PC-3 (cell line): ENCODE results near the gene ANKRD34B. TPM values are rescaled to one million over a fixed set of nuclear protein-coding genes. Genes with fewer than 3 reads are reported as not detected.

Experiments
- ATAC-seq: fragments of 200-7000 bp; cut with Tn5 transposase; 2 replicates; pipeline ENCODE4 v1.9.1; 2020; ENCODE audit warnings: mild to moderate bottlenecking, moderate library complexity
- Bru-seq: library from RNA; stranded (reverse); fragments of 400-500 nt; gene quantifications from one replicate; lab custom pipeline; 2021; lab: Mats Ljungman, UMichigan
- BruChase-seq, 2 experiments: library from RNA; stranded (reverse); fragments of 400-500 nt; gene quantifications; one replicate each; lab custom pipeline; 2021; lab: Mats Ljungman, UMichigan
- BruUV-seq: library from RNA; stranded (reverse); fragments of 400-500 nt; replicated peaks from 2 replicates; lab custom pipeline; 2021; lab: Mats Ljungman, UMichigan
- CTCF ChIA-PET: fragments of 300-600 bp; sonication (Branson Sonifier 250); formaldehyde crosslinking; loops from one replicate; lab custom pipeline; 2022; ENCODE audit warnings: antibody characterized with exemption; lab: Charles Lee
- POLR2A ChIA-PET: fragments of 300-600 bp; sonication (Branson Sonifier 250); formaldehyde crosslinking; loops from one replicate; lab custom pipeline; 2022; ENCODE audit warnings: antibody characterized with exemption; ENCODE audit not compliant: unreplicated experiment; lab: Charles Lee
- DNase-seq: peaks from one replicate; pipeline ENCODE4 v3.0.0-alpha.2; 2015
- H2AFZ ChIP-seq: fragments of 300-600 bp; sonication (generic); 2 replicates; pipeline ENCODE4 v1.6.0; 2016; ENCODE audit warnings: antibody characterized with exemption, low read length
- H3F3A ChIP-seq: fragments of 300-600 bp; sonication (generic); one replicate; pipeline ENCODE4 v1.6.0; 2017; ENCODE audit warnings: antibody characterized with exemption, low read length, control low read depth, mild to moderate bottlenecking; ENCODE audit not compliant: unreplicated experiment
- H3K27ac ChIP-seq: fragments of 300-600 bp; sonication (generic); 2 replicates; pipeline ENCODE4 v1.5.1; 2016; ENCODE audit warnings: mild to moderate bottlenecking, low read length
- H3K27me3 ChIP-seq: fragments of 300-600 bp; sonication (generic); 2 replicates; pipeline ENCODE4 v1.6.1; 2016; ENCODE audit warnings: low read length, mixed read lengths
- H3K36me3 ChIP-seq: fragments of 300-600 bp; sonication (generic); 2 replicates; pipeline ENCODE4 v1.6.1; 2016; ENCODE audit warnings: low read depth, mixed run types, low read length, mixed read lengths
- H3K4me1 ChIP-seq: fragments of 300-600 bp; sonication (generic); 2 replicates; pipeline ENCODE4 v1.5.1; 2016; ENCODE audit warnings: low read length; ENCODE audit not compliant: insufficient read depth
- H3K4me2 ChIP-seq: fragments of 300-600 bp; sonication (generic); 2 replicates; pipeline ENCODE4 v1.6.0; 2016; ENCODE audit warnings: low read length
- H3K4me3 ChIP-seq: fragments of 300-600 bp; sonication (generic); 2 replicates; pipeline ENCODE4 v1.5.1; 2016; ENCODE audit warnings: mild to moderate bottlenecking, low read length, mixed read lengths
- H3K79me2 ChIP-seq: fragments of 300-600 bp; sonication (generic); 2 replicates; pipeline ENCODE4 v1.6.1; 2017; ENCODE audit warnings: low read length, mixed read lengths
- H3K9ac ChIP-seq: fragments of 300-600 bp; sonication (generic); 2 replicates; pipeline ENCODE4 v1.6.0; 2016; ENCODE audit warnings: mild to moderate bottlenecking, low read length
- H3K9me2 ChIP-seq: fragments of 300-600 bp; sonication (generic); replicated peaks from 2 replicates; pipeline ENCODE4 v1.6.1; 2016; ENCODE audit warnings: mixed run types, low read length, mixed read lengths
- H3K9me3 ChIP-seq: fragments of 300-600 bp; sonication (generic); 2 replicates; pipeline ENCODE4 v1.6.1; 2016; ENCODE audit warnings: low read length, mixed read lengths
- H4K20me1 ChIP-seq: fragments of 300-600 bp; sonication (generic); 2 replicates; pipeline ENCODE4 v1.6.1; 2016; ENCODE audit warnings: low read length, mixed read lengths
- EZH2 ChIP-seq: fragments of 300-600 bp; sonication (generic); IDR thresholded peaks from one replicate; pipeline ENCODE4 v1.6.1; 2017; ENCODE audit warnings: antibody characterized with exemption, mild to moderate bottlenecking, low read length; ENCODE audit not compliant: unreplicated experiment
- EZH2phosphoT487 ChIP-seq: fragments of 300-600 bp; sonication (generic); IDR thresholded peaks from 2 replicates; pipeline ENCODE4 v1.6.1; 2018; ENCODE audit warnings: mild to moderate bottlenecking, antibody characterized with exemption, low read length, borderline replicate concordance
- intact Hi-C: fragments of 100-400 bp; cut with micrococcal nuclease; formaldehyde crosslinking; loops from 2 replicates; pipeline ENCODE4 v1.9.0; 2023
- long read RNA-seq: library from polyadenylated mRNA; unstranded; transcript quantifications from one replicate; pipeline ENCODE4 v2.0.0, GENCODE V29; 2021; ENCODE audit not compliant: unreplicated experiment
- total RNA-seq: library from RNA; depleted of rRNA; stranded (reverse); fragments of >200 nt; gene quantifications from 2 replicates; pipeline ENCODE4 v1.2.3, GENCODE V29; 2014; rRNA removed
- TF ChIP-seq, protein P1 (sequence below): fragments of 300-600 bp; sonication (generic); conservative IDR thresholded peaks from 2 replicates; pipeline ENCODE4 v1.5.1; 2017; ENCODE audit warnings: antibody characterized with exemption, low read depth, mild to moderate bottlenecking, low read length

Gene ANKRD34B
- total RNA-seq (not detected in 2 replicates), Bru-seq, nascent RNA (not detected), BruChase-seq, experiment 1, labeled RNA remaining after a 6-hour chase (not detected), BruChase-seq, experiment 2, labeled RNA remaining after a 2-hour chase (not detected)
- long read RNA-seq = 0 reads

DNA sequence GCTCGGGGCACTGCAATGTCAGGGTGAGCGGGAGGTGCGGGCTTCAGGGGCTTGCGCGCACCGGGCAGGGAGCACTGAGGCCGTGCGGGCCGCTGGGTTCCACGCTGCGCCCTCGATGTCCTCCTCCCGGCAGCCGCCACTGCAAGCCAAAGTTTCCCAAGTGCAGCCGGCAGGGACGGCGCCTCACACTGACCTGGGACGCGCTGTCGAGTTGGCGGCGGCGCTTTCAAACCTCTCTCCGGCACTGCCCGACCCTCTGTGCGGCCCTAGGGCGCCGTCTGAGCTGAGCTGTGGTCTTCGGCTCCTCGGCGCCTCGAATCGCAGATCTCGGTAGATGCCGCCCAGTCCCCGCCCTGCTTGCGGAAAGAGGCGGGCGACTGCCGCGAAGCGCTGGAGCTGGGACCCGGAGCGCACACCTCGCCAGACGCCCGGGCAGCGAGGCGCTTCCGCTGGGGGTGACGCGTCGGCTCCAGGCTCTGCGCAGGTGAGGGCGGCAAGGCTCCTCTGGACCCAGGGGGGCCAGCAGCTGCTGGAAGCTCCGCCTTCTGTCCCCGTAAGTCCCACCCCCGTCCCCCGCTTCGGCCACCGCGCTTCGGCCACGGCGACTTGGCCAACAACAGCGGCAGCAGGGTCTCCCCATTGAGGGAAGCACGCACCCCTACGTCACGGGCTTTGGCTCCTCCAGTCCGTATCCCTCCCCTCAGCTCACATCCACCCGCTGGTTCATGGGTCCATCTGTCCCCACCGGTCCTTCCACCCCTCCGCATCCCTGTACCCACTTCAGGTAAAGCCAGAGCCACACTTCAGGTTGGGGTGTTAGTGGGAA is at the start of gene ANKRD34B:
Gene ANKRD34B, minus strand, starts transcription at position 320 of the 826 bp plus-strand sequence. CDS start 10,261 bp downstream, outside the sequence.
- no peaks in the 10 kb centered on the region for H3F3A ChIP-seq
- H3K9me3 ChIP-seq = no peaks in the 10 kb centered on the region
- no peaks in the 10 kb centered on the region for H3K36me3 ChIP-seq
- no peak within 1 kb of the TSS for H3K4me2 ChIP-seq
- ATAC-seq (no peak), DNase-seq (no peak)
- H2AFZ ChIP-seq = no peak within 1 kb of the TSS
- H3K27me3 ChIP-seq = peaks cover 10% of the 10 kb centered on the region; the same call in 1 of the 2 replicates
- BruUV-seq = no TSS peak
- H3K9me2 ChIP-seq = no peaks in the 10 kb centered on the region
- ChIA-PET CTCF (no interaction called here), POLR2A (no interaction called here)
- H4K20me1 ChIP-seq = no peaks in the 10 kb centered on the region
- TF ChIP-seq, protein P1, sequence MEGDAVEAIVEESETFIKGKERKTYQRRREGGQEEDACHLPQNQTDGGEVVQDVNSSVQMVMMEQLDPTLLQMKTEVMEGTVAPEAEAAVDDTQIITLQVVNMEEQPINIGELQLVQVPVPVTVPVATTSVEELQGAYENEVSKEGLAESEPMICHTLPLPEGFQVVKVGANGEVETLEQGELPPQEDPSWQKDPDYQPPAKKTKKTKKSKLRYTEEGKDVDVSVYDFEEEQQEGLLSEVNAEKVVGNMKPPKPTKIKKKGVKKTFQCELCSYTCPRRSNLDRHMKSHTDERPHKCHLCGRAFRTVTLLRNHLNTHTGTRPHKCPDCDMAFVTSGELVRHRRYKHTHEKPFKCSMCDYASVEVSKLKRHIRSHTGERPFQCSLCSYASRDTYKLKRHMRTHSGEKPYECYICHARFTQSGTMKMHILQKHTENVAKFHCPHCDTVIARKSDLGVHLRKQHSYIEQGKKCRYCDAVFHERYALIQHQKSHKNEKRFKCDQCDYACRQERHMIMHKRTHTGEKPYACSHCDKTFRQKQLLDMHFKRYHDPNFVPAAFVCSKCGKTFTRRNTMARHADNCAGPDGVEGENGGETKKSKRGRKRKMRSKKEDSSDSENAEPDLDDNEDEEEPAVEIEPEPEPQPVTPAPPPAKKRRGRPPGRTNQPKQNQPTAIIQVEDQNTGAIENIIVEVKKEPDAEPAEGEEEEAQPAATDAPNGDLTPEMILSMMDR = no peak
- intact Hi-C loops = no loop called here
- H3K27ac ChIP-seq = no peak within 1 kb of the TSS
- no peaks in the 10 kb centered on the region for H3K4me1 ChIP-seq
- no peaks in the 10 kb centered on the region for H3K79me2 ChIP-seq
- H3K9ac ChIP-seq = no peak within 1 kb of the TSS
- no peak within 1 kb of the TSS for H3K4me3 ChIP-seq

- intact Hi-C loops = no loop called here
- no peaks in the 10 kb centered on the region for H3K79me2 ChIP-seq
- H3K4me2 ChIP-seq = no peak overlapping the region
- POLR2A ChIA-PET = no interaction called here
- H3K4me1 ChIP-seq = no peaks in the 10 kb centered on the region
- no peaks in the 10 kb centered on the region for H3K9me3 ChIP-seq
- no peak overlapping the region for H2AFZ ChIP-seq
- H3K9me2 ChIP-seq = no peaks in the 10 kb centered on the region
- H3K36me3 ChIP-seq = no peaks in the 10 kb centered on the region
- H4K20me1 ChIP-seq = no peaks in the 10 kb centered on the region
- H3K4me3 ChIP-seq = no peak overlapping the region
- H3K27ac ChIP-seq = no peak overlapping the region
- H3K27me3 ChIP-seq = no peaks in the 10 kb centered on the region
- no peak overlapping the region for H3K9ac ChIP-seq
- CTCF ChIA-PET = no interaction called here
- BruUV-seq = no TSS peak
- no peak for DNase-seq
- TF ChIP-seq, protein P1 = no peak
- TF ChIP-seq EZH2 = no peak
- TF ChIP-seq EZH2phosphoT487 = no peak
- ATAC-seq = no peak
- H3F3A ChIP-seq = no peaks in the 10 kb centered on the region
These were observed 49.0 kb upstream of the ANKRD34B start for GRCh38 chr5:80619086-80619485.

GRCh38 chr5:80618438-80618837 is 48.4 kb upstream of the ANKRD34B start:
- BruUV-seq = no TSS peak
- Histone ChIP-seq H3F3A (no peaks in the 10 kb centered on the region), H3K9me3 (no peaks in the 10 kb centered on the region), H3K9ac (no peak overlapping the region), H3K9me2 (no peaks in the 10 kb centered on the region), H3K79me2 (no peaks in the 10 kb centered on the region), H3K4me1 (no peaks in the 10 kb centered on the region), H2AFZ (no peak overlapping the region), H3K4me2 (no peak overlapping the region), H4K20me1 (no peaks in the 10 kb centered on the region), H3K27ac (no peak overlapping the region), H3K4me3 (no peak overlapping the region), H3K36me3 (no peaks in the 10 kb centered on the region), H3K27me3 (no peaks in the 10 kb centered on the region)
- POLR2A ChIA-PET = no interaction called here
- intact Hi-C loops = no loop called here
- DNase-seq (no peak), ATAC-seq (no peak)
- CTCF ChIA-PET = interaction anchor here (0.6 kb wide), 1 partner anchor 11 kb away, joined by 3 read pairs; no protein-coding TSS in a partner anchor
- no peak for TF ChIP-seq EZH2phosphoT487
- TF ChIP-seq EZH2 = no peak
- TF ChIP-seq, protein P1 = no peak
